NB4 (cell line): Measurements from ENCODE around the gene ARHGEF7.

Experiments
- MYC ChIP-seq: IDR thresholded peaks from 2 replicates; pipeline ENCODE4 v1.6.1; 2011; ENCODE audit warnings: low read depth, low read length
- POLR2A ChIP-seq: IDR thresholded peaks from 2 replicates; pipeline ENCODE4 v1.6.1; 2011; ENCODE audit warnings: mild to moderate bottlenecking; ENCODE audit not compliant: insufficient read length; ENCODE audit errors: extremely low read depth
- TF ChIP-seq, protein P1 (sequence below): IDR thresholded peaks from one replicate; pipeline ENCODE4 v1.5.1; 2012; ENCODE audit warnings: low read depth, low read length
- TF ChIP-seq, protein P2 (sequence below): IDR thresholded peaks from 2 replicates; pipeline ENCODE4 v1.6.1; 2011; ENCODE audit warnings: low read depth, low read length

DNA sequence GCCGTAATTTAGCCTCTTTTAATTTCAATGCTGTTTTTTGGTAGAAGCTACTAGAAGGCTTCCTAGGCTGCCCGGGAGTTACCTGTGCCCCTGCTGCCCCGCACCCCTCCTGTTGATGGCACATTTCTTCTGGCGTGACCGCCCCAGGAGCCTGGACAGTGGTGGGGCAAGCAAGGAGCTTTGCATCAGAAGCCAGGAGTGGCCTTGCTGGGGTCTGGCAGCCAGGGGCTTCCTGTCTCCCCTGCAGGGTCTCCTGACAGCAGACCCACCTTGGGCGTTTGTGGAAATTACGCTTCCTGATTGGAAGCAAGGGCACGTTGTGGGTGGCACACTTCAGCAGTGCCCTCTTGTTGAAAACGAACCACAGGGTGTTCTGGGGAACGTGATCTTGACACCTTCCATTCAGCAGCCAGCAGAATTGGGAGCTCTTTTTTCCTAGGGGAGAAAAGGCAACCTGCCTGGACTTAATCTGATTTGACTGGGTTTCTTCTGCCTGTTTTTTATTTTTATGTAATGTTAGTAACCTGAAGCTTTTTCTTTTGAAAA is 115.3 kb downstream of the ARHGEF7 start:
- TF ChIP-seq, protein P1, sequence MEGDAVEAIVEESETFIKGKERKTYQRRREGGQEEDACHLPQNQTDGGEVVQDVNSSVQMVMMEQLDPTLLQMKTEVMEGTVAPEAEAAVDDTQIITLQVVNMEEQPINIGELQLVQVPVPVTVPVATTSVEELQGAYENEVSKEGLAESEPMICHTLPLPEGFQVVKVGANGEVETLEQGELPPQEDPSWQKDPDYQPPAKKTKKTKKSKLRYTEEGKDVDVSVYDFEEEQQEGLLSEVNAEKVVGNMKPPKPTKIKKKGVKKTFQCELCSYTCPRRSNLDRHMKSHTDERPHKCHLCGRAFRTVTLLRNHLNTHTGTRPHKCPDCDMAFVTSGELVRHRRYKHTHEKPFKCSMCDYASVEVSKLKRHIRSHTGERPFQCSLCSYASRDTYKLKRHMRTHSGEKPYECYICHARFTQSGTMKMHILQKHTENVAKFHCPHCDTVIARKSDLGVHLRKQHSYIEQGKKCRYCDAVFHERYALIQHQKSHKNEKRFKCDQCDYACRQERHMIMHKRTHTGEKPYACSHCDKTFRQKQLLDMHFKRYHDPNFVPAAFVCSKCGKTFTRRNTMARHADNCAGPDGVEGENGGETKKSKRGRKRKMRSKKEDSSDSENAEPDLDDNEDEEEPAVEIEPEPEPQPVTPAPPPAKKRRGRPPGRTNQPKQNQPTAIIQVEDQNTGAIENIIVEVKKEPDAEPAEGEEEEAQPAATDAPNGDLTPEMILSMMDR = no peak
- TF ChIP-seq POLR2A (no peak), MYC (no peak)
- TF ChIP-seq, protein P2, sequence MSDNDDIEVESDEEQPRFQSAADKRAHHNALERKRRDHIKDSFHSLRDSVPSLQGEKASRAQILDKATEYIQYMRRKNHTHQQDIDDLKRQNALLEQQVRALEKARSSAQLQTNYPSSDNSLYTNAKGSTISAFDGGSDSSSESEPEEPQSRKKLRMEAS = no peak
